ENCODE measurements around the gene IFNGR1.

IFNGR1 gene

DNA sequence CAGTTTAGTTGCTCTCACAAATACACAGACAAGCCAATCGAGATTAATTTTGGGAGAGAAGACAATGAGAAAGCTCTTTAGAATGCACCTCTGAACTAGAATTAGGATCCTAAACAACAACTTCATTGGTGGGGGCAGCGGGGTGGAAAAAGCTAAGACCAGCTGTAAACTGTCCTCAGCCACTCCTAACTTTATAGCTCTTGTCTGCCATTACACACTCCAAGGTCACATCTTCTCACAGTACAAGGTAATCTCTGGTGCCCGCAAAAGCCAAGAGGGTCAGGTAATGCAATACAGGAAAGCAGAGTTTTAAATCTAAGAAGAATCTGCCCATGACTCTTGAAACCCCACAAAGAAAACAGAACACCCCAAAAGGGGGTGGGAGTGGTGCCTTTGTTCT, 27.9 kb downstream of the IFNGR1 start:
- no peaks in the 10 kb centered on the region for H4K20me1 ChIP-seq (ENCODE audit: control insufficient read depth, insufficient read depth, low read depth, low read length)
- no peaks in the 10 kb centered on the region for H3K27me3 ChIP-seq (ENCODE audit: control insufficient read depth, low read length)
- no peaks in the 10 kb centered on the region for H3F3A ChIP-seq (ENCODE audit: control insufficient read depth, insufficient read depth)
- H3K4me2 ChIP-seq (ENCODE audit: low read length): no peak overlapping the region
- no peaks in the 10 kb centered on the region for H3K4me1 ChIP-seq (ENCODE audit: control insufficient read depth, low read length)
- no peak overlapping the region for H3K27ac ChIP-seq (ENCODE audit: low read depth, low read length)
- no peaks in the 10 kb centered on the region for H3K79me2 ChIP-seq (ENCODE audit: control insufficient read depth, low read length)
- H3K9me3 ChIP-seq (ENCODE audit: control insufficient read depth, insufficient read depth, low read length): peaks cover 25% of the 10 kb centered on the region
- H3K9me2 ChIP-seq (replicated peaks; ENCODE audit: control insufficient read depth, low read length): no peaks in the 10 kb centered on the region
- no peak overlapping the region for H3K4me3 ChIP-seq (ENCODE audit: low read length)
- no peaks in the 10 kb centered on the region for H3K36me3 ChIP-seq (ENCODE audit: control insufficient read depth, low read length)
- TF ChIP-seq, protein P1, sequence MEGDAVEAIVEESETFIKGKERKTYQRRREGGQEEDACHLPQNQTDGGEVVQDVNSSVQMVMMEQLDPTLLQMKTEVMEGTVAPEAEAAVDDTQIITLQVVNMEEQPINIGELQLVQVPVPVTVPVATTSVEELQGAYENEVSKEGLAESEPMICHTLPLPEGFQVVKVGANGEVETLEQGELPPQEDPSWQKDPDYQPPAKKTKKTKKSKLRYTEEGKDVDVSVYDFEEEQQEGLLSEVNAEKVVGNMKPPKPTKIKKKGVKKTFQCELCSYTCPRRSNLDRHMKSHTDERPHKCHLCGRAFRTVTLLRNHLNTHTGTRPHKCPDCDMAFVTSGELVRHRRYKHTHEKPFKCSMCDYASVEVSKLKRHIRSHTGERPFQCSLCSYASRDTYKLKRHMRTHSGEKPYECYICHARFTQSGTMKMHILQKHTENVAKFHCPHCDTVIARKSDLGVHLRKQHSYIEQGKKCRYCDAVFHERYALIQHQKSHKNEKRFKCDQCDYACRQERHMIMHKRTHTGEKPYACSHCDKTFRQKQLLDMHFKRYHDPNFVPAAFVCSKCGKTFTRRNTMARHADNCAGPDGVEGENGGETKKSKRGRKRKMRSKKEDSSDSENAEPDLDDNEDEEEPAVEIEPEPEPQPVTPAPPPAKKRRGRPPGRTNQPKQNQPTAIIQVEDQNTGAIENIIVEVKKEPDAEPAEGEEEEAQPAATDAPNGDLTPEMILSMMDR (IDR thresholded peaks at IDR 0.05; ENCODE audit: low read depth, low read length, poor library complexity, severe bottlenecking): no peak
- TF ChIP-seq EZH2phosphoT487 (IDR thresholded peaks at IDR 0.05; ENCODE audit: borderline replicate concordance, low read length): no peak

DNA sequence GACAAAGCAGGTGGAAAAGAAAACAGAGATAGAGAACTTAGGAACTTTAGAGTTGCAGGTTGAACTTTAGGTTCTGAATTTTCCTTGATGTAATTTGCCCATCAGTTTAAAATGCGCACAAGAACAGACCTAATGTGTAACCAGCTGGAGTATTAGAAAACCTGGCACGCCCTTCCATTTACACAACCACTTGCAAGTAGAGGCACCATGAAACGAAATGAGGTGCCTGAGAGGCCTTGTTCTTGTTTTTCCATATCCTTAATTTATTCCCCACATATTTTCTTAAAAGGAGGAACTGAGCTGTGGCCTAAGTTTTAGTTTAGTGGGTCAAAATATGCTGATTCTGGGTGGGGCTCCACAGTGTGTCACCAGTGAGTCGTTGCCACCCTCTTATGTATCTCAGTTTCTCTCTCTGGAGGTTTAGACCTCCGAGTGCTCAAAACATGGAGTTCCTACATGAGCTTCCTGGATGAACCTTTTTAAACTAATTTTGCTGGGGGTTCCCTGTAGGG, 28.5 kb downstream of the IFNGR1 start:
- H3K4me1 ChIP-seq (ENCODE audit: control insufficient read depth, low read length): no peaks in the 10 kb centered on the region
- H3K79me2 ChIP-seq (ENCODE audit: control insufficient read depth, low read length): no peaks in the 10 kb centered on the region
- H3K4me3 ChIP-seq (ENCODE audit: low read length): no peak overlapping the region
- H3K4me2 ChIP-seq (ENCODE audit: low read length): no peak overlapping the region
- H3F3A ChIP-seq (ENCODE audit: control insufficient read depth, insufficient read depth): no peaks in the 10 kb centered on the region
- H4K20me1 ChIP-seq (ENCODE audit: control insufficient read depth, insufficient read depth, low read depth, low read length): no peaks in the 10 kb centered on the region
- no peaks in the 10 kb centered on the region for H3K36me3 ChIP-seq (ENCODE audit: control insufficient read depth, low read length)
- H3K9me3 ChIP-seq (ENCODE audit: control insufficient read depth, insufficient read depth, low read length): peaks cover 31% of the 10 kb centered on the region
- H3K9me2 ChIP-seq (replicated peaks; ENCODE audit: control insufficient read depth, low read length): no peaks in the 10 kb centered on the region
- TF ChIP-seq EZH2phosphoT487 (IDR thresholded peaks at IDR 0.05; ENCODE audit: borderline replicate concordance, low read length): no peak
- TF ChIP-seq, protein P1 (IDR thresholded peaks at IDR 0.05; ENCODE audit: low read depth, low read length, poor library complexity, severe bottlenecking): no peak
- no peaks in the 10 kb centered on the region for H3K27me3 ChIP-seq (ENCODE audit: control insufficient read depth, low read length)
- no peak overlapping the region for H3K27ac ChIP-seq (ENCODE audit: low read depth, low read length)

DNA sequence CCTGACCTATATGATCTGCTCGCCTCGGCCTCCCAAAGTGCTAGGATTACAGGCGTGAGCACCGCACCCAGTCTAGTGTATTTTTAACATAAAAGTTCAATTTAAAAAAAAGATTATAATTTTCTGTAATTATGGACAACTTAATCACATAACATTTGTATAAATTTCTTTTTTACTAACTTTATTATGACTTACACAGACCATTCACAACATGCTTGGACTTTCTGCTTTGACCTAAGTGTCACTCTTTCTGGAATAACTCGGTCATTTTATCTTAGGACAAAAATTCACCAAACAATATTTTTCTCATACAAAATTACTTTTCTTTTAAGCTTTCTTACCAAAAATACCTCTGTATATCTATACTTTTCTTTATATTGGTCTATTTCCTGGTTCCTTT, 30.3 kb downstream of the IFNGR1 start:
- Histone ChIP-seq H3K4me3 (ENCODE audit: low read length) (no peak overlapping the region), H3K4me2 (ENCODE audit: low read length) (no peak overlapping the region), H3K79me2 (ENCODE audit: control insufficient read depth, low read length) (no peaks in the 10 kb centered on the region), H3K9me2 (replicated peaks; ENCODE audit: control insufficient read depth, low read length) (no peaks in the 10 kb centered on the region), H3K27me3 (ENCODE audit: control insufficient read depth, low read length) (no peaks in the 10 kb centered on the region), H4K20me1 (ENCODE audit: control insufficient read depth, insufficient read depth, low read depth, low read length) (no peaks in the 10 kb centered on the region), H3K27ac (ENCODE audit: low read depth, low read length) (no peak overlapping the region), H3K9me3 (ENCODE audit: control insufficient read depth, insufficient read depth, low read length) (peaks cover 41% of the 10 kb centered on the region), H3K36me3 (ENCODE audit: control insufficient read depth, low read length) (no peaks in the 10 kb centered on the region), H3F3A (ENCODE audit: control insufficient read depth, insufficient read depth) (no peaks in the 10 kb centered on the region), H3K4me1 (ENCODE audit: control insufficient read depth, low read length) (no peaks in the 10 kb centered on the region)
- TF ChIP-seq EZH2phosphoT487 (IDR thresholded peaks at IDR 0.05; ENCODE audit: borderline replicate concordance, low read length): no peak
- TF ChIP-seq, protein P1 (IDR thresholded peaks at IDR 0.05; ENCODE audit: low read depth, low read length, poor library complexity, severe bottlenecking): no peak

Data from DOHH2 (cell line).